HEK293 (cell line): ENCODE measurements around the gene ALG3.

Source experiments
- CTCF ChIP-seq: fragments of 450-650 bp; formaldehyde crosslinking; IDR thresholded peaks from 2 replicates; pipeline ENCODE4 v1.5.1; 2016; ENCODE audit warnings: missing biosample characterization, missing genetic modification characterization
- GLIS1 ChIP-seq: fragments of 450-650 bp; formaldehyde crosslinking; IDR thresholded peaks from 2 replicates; pipeline ENCODE4 v1.5.1; 2016; ENCODE audit warnings: missing biosample characterization, missing genetic modification characterization
- KLF7 ChIP-seq: fragments of 450-650 bp; formaldehyde crosslinking; IDR thresholded peaks from 2 replicates; pipeline ENCODE4 v1.5.1; 2016; ENCODE audit warnings: missing biosample characterization, missing genetic modification characterization, borderline replicate concordance
- PRDM4 ChIP-seq: fragments of 450-650 bp; formaldehyde crosslinking; IDR thresholded peaks from 2 replicates; pipeline ENCODE4 v1.5.1; 2017; ENCODE audit warnings: missing biosample characterization, missing genetic modification characterization
- REST ChIP-seq: fragments of 450-650 bp; formaldehyde crosslinking; IDR thresholded peaks from 2 replicates; pipeline ENCODE4 v1.5.1; 2016; ENCODE audit warnings: missing biosample characterization, missing genetic modification characterization
- SETDB1 ChIP-seq: IDR thresholded peaks from one replicate; pipeline ENCODE4 v1.6.1; 2017; ENCODE audit warnings: mild to moderate bottlenecking, low read length, moderate library complexity, mixed read lengths; ENCODE audit not compliant: insufficient read length
- SP7 ChIP-seq: fragments of 450-650 bp; formaldehyde crosslinking; IDR thresholded peaks from 2 replicates; pipeline ENCODE4 v1.5.1; 2016; ENCODE audit warnings: missing biosample characterization, missing genetic modification characterization
- ZNF121 ChIP-seq: fragments of 450-650 bp; formaldehyde crosslinking; IDR thresholded peaks from 2 replicates; pipeline ENCODE4 v1.5.1; 2016; ENCODE audit warnings: missing biosample characterization, missing genetic modification characterization
- ZNF239 ChIP-seq: fragments of 450-650 bp; formaldehyde crosslinking; IDR thresholded peaks from 2 replicates; pipeline ENCODE4 v1.5.1; 2016; ENCODE audit warnings: missing biosample characterization, missing genetic modification characterization
- ZNF549 ChIP-seq: fragments of 450-650 bp; IDR thresholded peaks from 2 replicates; pipeline ENCODE4 v1.5.1; 2018; ENCODE audit warnings: missing biosample characterization, missing genetic modification characterization, mild to moderate bottlenecking, inconsistent platforms, moderate library complexity
- ZNF670 ChIP-seq: fragments of 450-650 bp; formaldehyde crosslinking; IDR thresholded peaks from 2 replicates; pipeline ENCODE4 v1.5.1; 2016; ENCODE audit warnings: missing biosample characterization, missing genetic modification characterization, low read depth

- TF ChIP-seq ZNF239 (no peak), PRDM4 (tag by site-specific recombination) (no peak), ZNF121 (tag by site-specific recombination) (no peak), CTCF (tag by site-specific recombination) (no peak), SP7 (tag by site-specific recombination) (no peak), ZNF670 (tag by site-specific recombination) (no peak), KLF7 (tag by site-specific recombination) (no peak), SETDB1 (no peak), GLIS1 (tag by site-specific recombination) (no peak), ZNF549 (tag by site-specific recombination) (no peak), REST (tag by site-specific recombination) (no peak)
These were observed 50.3 kb downstream of the ALG3 start for GRCh38 chr3:184198509-184198908.
